ENCODE data around the gene PRMT1.

DNA sequence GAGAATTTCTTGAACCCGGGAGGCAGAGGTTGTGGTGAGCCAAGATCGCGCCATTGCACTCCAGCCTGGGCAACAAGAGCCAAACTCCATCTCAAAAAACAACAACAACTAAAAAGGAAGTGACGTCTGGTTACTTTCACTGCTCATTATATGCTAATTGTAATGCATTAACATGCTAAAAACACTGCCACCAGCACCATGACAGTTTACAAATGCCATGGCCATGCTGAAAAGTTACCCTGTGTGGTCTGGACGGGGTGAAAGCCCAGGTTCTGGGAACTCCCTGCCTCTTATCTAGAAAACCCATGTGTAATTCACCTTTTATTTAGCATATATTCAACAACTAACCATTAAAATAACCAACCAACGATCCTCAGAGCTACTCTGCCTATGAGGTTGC is 41.9 kb downstream of the PRMT1 start:
- TF ChIP-seq POLR2A (IDR thresholded peaks at IDR 0.05; ENCODE audit: low read depth, low read length), result no peak
- no peak for TF ChIP-seq POLR2AphosphoS5 (IDR thresholded peaks at IDR 0.05; ENCODE audit: low read depth, low read length)
